NCI-H774 (cell line): ENCODE measurements around the gene ANGPTL2.
"Not testable (repeated sequence)": the region's sequence is repeated elsewhere in the genome, so short reads cannot be mapped to it uniquely, and the experiment has no call there.

Source experiments
- DNase-seq: peaks from one replicate; lab custom pipeline; 2025; lab: John Stamatoyannopoulos, UW

The ANGPTL2 gene, protein sequence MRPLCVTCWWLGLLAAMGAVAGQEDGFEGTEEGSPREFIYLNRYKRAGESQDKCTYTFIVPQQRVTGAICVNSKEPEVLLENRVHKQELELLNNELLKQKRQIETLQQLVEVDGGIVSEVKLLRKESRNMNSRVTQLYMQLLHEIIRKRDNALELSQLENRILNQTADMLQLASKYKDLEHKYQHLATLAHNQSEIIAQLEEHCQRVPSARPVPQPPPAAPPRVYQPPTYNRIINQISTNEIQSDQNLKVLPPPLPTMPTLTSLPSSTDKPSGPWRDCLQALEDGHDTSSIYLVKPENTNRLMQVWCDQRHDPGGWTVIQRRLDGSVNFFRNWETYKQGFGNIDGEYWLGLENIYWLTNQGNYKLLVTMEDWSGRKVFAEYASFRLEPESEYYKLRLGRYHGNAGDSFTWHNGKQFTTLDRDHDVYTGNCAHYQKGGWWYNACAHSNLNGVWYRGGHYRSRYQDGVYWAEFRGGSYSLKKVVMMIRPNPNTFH

GRCh38 chr9:127122176-127123063, at the start of gene ANGPTL2:
TSS of gene ANGPTL2 (minus strand) at chr9:127122635. CDS start at chr9:127108731, 13,904 bp downstream.
- no peak for DNase-seq

GRCh38 chr9:127171348-127171747, 48.9 kb upstream of the ANGPTL2 start:
- not testable (repeated sequence) for DNase-seq

DNA sequence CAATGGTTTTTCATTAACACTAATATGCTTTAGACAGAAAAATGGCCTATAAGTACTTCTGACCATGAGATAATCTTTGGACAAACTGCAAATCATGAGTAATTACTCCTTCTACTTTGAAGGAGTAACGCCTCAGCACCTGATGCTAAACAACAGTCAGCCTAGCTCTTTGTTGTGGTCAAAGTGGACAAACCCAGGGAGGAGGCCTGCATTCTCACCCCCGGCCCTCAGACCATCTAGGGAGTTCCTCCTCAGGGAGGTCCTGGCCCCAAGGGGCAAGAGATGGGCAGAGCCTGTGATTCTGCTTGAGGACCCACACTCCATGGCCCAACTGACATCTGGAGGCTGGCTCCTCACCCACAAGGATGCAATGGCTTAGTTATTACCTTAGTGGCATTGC, 48.2 kb upstream of the ANGPTL2 start:
- DNase-seq: no peak

GRCh38 chr9:127170103-127170502, 47.7 kb upstream of the ANGPTL2 start:
- DNase-seq: no peak

DNA sequence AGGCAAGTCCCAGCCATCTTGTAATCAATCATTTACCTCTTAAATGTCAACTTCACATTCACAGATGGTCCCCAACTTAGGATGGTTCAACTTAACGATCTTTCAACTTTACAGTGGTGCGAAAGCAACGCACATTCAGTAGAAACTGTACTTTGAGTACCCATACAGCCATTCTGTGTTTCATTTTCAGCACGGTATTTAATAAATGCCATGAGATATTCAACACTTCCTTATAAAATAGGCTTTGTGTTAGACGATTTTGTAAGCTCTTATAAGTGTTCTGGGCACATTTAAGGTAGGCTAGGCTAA, 47.1 kb upstream of the ANGPTL2 start:
- no peak for DNase-seq

GRCh38 chr9:127168756-127169574, 46.5 kb upstream of the ANGPTL2 start:
- DNase-seq: no peak

- DNase-seq: no peak
These were observed 45.3 kb upstream of the ANGPTL2 start for GRCh38 chr9:127167560-127168326.

DNA sequence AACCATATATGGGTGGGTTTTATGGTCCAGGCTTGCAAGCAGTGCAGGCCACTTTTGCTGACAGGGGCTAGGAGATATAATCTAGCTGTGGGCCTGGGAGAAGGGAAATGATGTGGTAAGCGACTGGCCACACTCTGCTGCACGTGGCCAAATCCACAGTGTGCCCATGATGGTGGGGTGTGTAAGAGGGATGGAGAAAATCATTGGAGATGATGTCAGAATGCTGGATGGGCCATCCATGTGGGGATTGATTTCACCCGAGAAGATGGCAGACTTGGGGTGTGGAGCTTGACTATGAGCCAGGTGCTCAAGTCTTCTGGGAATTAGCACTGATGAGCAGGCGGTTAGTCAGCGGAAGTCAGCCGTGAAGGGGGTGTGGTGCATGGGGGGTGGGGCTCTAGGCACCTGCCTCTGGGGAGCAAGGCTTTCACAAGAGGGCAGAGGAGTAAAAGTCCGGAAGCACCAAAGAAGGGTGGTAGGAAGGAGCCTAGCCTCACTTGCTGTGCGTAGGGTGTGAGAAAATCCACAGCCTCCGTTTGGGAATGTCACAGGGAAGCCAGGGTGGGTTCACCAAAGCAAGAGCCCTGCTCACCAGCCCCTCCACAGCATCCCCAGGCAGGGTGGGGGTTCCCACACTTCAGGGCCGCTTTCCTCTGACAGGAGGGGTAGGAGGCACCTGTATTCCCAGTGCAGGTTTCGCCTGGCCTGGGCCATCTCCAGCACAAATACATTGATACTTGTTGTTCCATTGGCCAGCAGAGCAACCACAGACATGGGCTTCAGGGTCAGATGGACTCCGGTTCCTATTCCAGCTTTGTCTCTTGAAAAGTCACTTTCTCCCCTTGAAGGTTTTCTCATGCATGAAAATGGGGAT, 44.5 kb upstream of the ANGPTL2 start:
- DNase-seq: no peak

- no peak for DNase-seq
These were observed 43.7 kb upstream of the ANGPTL2 start for GRCh38 chr9:127166111-127166510.

DNA sequence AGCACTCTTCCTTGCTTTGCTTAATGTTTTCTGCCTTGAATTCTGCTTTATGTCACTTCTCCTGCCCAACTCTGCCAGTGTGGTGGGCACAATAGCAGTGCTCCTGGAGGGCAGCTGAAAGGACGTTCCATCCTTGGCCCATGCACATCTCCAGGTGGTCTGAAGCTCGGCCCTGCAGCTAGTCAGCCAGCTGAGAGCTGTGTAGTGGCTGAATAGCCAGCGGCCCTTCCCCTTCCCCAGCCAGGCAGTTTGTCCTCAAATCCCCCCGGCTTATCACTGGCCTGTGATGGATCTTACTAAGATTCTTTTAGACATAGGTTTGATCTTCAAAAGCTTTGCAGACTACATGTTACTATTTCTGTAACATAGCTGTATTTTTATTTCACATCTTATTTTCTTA, 42.7 kb upstream of the ANGPTL2 start:
- DNase-seq: no peak

GRCh38 chr9:127163409-127163808, 41.0 kb upstream of the ANGPTL2 start:
- no peak for DNase-seq

DNA sequence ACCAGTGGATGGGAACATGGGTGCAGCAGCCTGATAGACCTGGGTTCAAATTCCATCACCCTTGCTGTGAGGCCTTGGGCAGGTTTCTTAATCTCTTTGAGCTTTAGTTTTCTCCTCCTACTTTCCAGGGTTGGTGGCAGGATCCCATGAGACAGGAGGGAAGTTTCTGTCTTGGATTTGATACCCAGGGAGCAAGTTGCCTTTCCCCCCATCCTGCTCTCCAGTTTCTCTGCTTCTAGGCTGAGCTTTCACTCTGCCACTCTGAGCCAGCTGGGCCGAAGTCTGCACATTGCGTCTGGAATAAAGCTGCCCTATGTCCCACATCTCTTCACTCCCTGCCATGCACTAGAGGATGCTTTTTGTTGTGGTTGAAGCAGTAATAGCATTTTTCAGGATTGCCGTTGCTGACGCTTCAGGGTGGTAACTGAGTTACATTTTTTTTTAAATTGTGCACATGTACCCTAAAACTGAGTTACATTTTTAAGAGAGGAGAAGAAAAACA, 40.5 kb upstream of the ANGPTL2 start:
- DNase-seq: no peak

DNA sequence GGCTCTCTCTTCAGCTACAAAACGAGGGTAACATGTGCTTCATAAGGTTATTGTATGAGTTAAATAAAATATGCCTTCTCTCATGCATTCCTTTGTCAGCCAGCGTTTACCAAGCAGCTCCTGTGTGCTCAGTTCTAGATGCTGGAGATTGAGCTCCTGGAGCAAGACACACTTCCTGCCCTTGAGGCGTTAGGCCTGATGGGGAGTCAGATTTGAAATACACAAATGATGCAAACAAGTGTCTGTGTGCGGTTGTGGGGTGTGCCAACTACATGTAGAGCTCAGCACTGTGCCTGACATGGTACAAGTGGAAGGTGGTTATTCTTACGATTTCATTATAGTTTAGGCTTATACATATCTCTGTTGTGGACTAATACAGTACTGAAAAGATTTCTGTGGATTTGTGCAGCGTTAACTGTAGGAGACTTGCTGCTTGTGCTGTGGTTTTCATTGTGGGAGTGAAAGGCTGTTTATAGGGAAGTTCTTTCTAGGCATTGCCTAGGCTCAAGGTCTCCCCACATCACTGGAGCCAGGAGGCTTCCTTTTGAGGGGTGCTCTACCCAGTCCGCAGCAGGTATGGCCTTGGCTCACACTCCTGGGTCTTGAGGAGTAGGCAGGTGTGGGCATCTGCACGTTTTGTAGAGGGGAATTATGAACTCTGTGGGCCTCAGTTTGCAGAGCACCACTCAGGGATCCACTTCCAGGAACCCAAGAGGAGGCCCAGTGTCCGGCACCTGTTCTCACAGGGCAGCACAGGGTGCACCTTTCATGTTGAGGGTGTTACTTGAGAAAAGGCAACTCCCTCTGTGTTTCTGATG, 39.8 kb upstream of the ANGPTL2 start:
- DNase-seq: no peak

DNA sequence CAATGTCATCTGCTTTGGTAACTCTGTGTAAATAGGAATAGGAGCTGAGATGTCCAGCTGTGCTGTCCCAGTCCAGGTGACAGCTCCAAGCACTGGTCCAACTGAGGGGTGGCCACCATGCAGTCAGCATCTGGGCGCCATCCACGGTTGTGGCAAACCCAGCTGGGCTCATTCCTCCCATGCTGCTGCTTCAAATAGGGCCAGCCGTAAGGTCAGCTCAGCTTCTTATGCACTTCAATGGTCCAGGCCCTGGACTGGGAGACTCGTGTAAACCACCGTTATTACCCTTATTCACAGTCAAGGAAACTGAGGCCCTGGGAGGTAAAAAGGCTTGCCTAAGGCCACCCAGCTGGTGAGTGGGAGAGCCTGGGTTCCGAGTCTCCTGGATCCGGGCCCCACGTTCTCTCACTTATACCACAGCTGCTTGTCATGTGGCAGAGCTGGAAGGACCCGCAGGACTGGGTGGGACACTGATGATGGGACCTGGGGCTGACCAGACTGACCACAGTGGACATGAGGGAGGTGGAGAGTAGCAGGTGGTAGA, 38.7 kb upstream of the ANGPTL2 start:
- DNase-seq: no peak

- no peak for DNase-seq
These were observed 37.6 kb upstream of the ANGPTL2 start for GRCh38 chr9:127159949-127160610.

DNA sequence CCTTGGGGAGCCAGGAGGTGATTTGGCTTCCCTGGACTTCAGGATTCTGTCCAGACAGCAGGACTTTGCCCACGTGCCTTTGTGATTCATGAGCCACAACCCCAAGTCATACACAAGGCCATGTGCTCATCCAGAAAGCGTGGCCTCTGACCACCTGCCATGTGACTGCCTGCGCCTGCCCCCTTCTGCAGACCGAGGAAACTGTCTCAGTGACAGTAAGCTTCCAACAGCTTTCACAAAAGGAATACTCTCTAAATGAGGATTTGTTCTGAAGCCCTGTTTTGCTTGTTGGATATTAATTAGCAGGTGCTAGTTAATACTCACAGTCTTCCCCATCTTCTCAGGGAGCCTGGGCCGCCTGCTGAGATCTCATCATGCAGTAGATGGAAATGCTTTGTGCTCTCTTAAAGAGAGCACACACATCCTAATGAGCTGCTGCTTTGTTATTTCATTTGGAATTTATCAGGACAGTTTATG, 36.9 kb upstream of the ANGPTL2 start:
- DNase-seq: no peak

GRCh38 chr9:127158786-127159324, 36.4 kb upstream of the ANGPTL2 start:
- DNase-seq: no peak
